ENCODE data around the gene SLC66A2. TPM values are rescaled to one million over a fixed set of nuclear protein-coding genes. Genes with fewer than 3 reads are reported as not detected.
A peak's percentile ranks its signal among the peaks of the same experiment; 100 is the strongest.

Gene SLC66A2
- total and polyA plus RNA-seq, 10 donors = 28.7 to 61.9 (median 50.0) TPM

- peak; percentile 69 for DNase-seq
- H3K36me3 ChIP-seq = peaks cover 2 to 82% (median 34%) of the 10 kb centered on the region in 6 donors
- H3K27ac ChIP-seq = no peak overlapping the region
- H3K4me3 ChIP-seq = no peak overlapping the region
- no peaks in the 10 kb centered on the region for H3K27me3 ChIP-seq (replicated peaks in 1 of 7)
- intact Hi-C loops (cut with DNase I; ENCODE audit: low total_unique reads) = no loop called here
- TF ChIP-seq POLR2AphosphoS5 (IDR thresholded peaks at IDR 0.05) (peak in 1 of 3 donors; percentile 25), CTCF (IDR thresholded peaks at IDR 0.05 in 8 of 11, conservative IDR thresholded peaks at IDR 0.05 in 3 of 11) (no peak)
- 93 to 96% (median 95%) methylated on average over 39 to 50 of the region's 50 CpGs for WGBS, 5 donors
- peaks cover 0 to 30% (median 7%) of the 10 kb centered on the region in 6 donors for H3K4me1 ChIP-seq
- peaks cover 0 to 9% (median 0%) of the 10 kb centered on the region in 8 donors for H3K9me3 ChIP-seq
These were observed 36.0 kb downstream of the SLC66A2 start for GRCh38 chr18:79915161-79916127.

GRCh38 chr18:79914614-79915160 lies 36.8 kb downstream of the SLC66A2 start:
- intact Hi-C loops (cut with DNase I; ENCODE audit: low total_unique reads) = no loop called here
- no peak overlapping the region for H3K4me3 ChIP-seq
- peaks cover 2 to 83% (median 34%) of the 10 kb centered on the region in 6 donors for H3K36me3 ChIP-seq
- peak; percentile 70 for DNase-seq
- WGBS, 5 donors = 86 to 96% (median 92%) methylated on average over 13 to 20 of the region's 20 CpGs
- peaks cover 0 to 9% (median 0%) of the 10 kb centered on the region in 8 donors for H3K9me3 ChIP-seq
- H3K27me3 ChIP-seq (replicated peaks in 1 of 7) = no peaks in the 10 kb centered on the region
- peak overlapping the region in 1 of 8 donors; percentile 71 for H3K27ac ChIP-seq
- TF ChIP-seq POLR2A (IDR thresholded peaks at IDR 0.05) = no peak
- no peak for TF ChIP-seq POLR2AphosphoS5 (IDR thresholded peaks at IDR 0.05)
- TF ChIP-seq CTCF (IDR thresholded peaks at IDR 0.05 in 8 of 11, conservative IDR thresholded peaks at IDR 0.05 in 3 of 11) = no peak
- H3K4me1 ChIP-seq = peaks cover 0 to 30% (median 7%) of the 10 kb centered on the region in 6 donors

GRCh38 chr18:79912994-79913831 lies 38.2 kb downstream of the SLC66A2 start:
- no peak overlapping the region for H3K4me3 ChIP-seq
- H3K36me3 ChIP-seq = peaks cover 0 to 79% (median 24%) of the 10 kb centered on the region in 6 donors
- H3K4me1 ChIP-seq = peaks cover 0 to 30% (median 7%) of the 10 kb centered on the region in 6 donors
- TF ChIP-seq POLR2AphosphoS5 (IDR thresholded peaks at IDR 0.05) (peak in 1 of 3 donors; percentile 35), CTCF (IDR thresholded peaks at IDR 0.05 in 8 of 11, conservative IDR thresholded peaks at IDR 0.05 in 3 of 11) (no peak)
- peak overlapping the region in 7 of 8 donors; percentile 22 to 71 (median 50) for H3K27ac ChIP-seq
- 87 to 92% (median 90%) methylated on average over 27 to 28 of the region's 28 CpGs for WGBS, 5 donors
- peaks cover 0 to 9% (median 0%) of the 10 kb centered on the region in 8 donors for H3K9me3 ChIP-seq
- intact Hi-C loops (cut with DNase I; ENCODE audit: low total_unique reads) = no loop called here
- H3K27me3 ChIP-seq (replicated peaks in 1 of 7) = no peaks in the 10 kb centered on the region
- DNase-seq = peak; percentile 65
